NK-92 (cell line): ENCODE data around the gene AP4S1.
A peak's percentile ranks its signal among the peaks of the same experiment; 100 is the strongest.
"Not testable (repeated sequence)": the region's sequence is repeated elsewhere in the genome, so short reads cannot be mapped to it uniquely, and the experiment has no call there.

Experiments used
- DNase-seq: peaks from one replicate; lab custom pipeline; 2025; ENCODE audit not compliant: unreplicated experiment; lab: John Stamatoyannopoulos, UW

Gene AP4S1

GRCh38 chr14:31004007-31004406 is 21.4 kb upstream of the AP4S1 start:
- DNase-seq: not testable (repeated sequence)

GRCh38 chr14:31006703-31007102 is 18.7 kb upstream of the AP4S1 start:
- no peak for DNase-seq

- DNase-seq: no peak
These were observed 15.4 kb upstream of the AP4S1 start for GRCh38 chr14:31009836-31010574.

- no peak for DNase-seq
These were observed 14.5 kb upstream of the AP4S1 start for GRCh38 chr14:31010935-31011334.

GRCh38 chr14:31013841-31014240 is 11.6 kb upstream of the AP4S1 start:
- no peak for DNase-seq

- DNase-seq: no peak
These were observed 7.3 kb upstream of the AP4S1 start for GRCh38 chr14:31018057-31018645.

GRCh38 chr14:31020834-31021575 is 4.4 kb upstream of the AP4S1 start:
- no peak for DNase-seq

- no peak for DNase-seq
These were observed 3.9 kb upstream of the AP4S1 start for GRCh38 chr14:31021576-31021949.

- DNase-seq: no peak
These were observed 3.1 kb upstream of the AP4S1 start for GRCh38 chr14:31022386-31022785.

- DNase-seq: no peak
These were observed 1.4 kb upstream of the AP4S1 start for GRCh38 chr14:31024010-31024480.

- no peak for DNase-seq
These were observed 677 bp upstream of the AP4S1 start for GRCh38 chr14:31024577-31025366.

- no peak for DNase-seq
These were observed 614 bp downstream of the AP4S1 start, which contains the start of gene STRN3 for GRCh38 chr14:31026077-31026449. STRN3 (minus strand) TSS chr14:31026379; CDS start chr14:31026185, 194 bp downstream.

GRCh38 chr14:31026450-31027235 is 1.2 kb downstream of the AP4S1 start:
- DNase-seq: peak; percentile 21

GRCh38 chr14:31027847-31028246 is 2.4 kb downstream of the AP4S1 start:
- no peak for DNase-seq

GRCh38 chr14:31029016-31029970 is 3.8 kb downstream of the AP4S1 start:
- no peak for DNase-seq

GRCh38 chr14:31030469-31030868 is 5.0 kb downstream of the AP4S1 start:
- DNase-seq: no peak

GRCh38 chr14:31036552-31036951 is 11.1 kb downstream of the AP4S1 start:
- no peak for DNase-seq

GRCh38 chr14:31037709-31038221 is 12.3 kb downstream of the AP4S1 start:
- no peak for DNase-seq
